ENCODE measurements around the gene HMSD.

DNA sequence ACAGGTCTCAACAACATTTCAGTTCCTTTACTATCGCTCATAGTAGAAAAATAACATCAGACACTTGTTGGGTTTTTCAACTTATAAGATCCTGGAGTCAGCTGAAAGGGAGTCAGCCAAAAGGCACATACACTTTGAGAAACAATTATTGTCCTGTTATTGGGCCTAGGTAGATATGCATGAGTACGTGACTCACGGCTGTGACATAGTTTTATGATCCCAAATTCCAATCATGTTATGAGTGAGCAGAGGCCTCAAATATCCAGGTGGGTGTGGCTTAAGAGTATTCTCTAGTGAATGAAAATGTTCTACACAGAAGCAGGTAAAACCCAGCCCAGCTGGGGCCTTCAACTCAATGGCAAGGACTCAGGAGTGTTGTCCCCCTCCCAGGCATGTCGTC lies 47.9 kb downstream of the HMSD start:
- TF ChIP-seq, protein P1, sequence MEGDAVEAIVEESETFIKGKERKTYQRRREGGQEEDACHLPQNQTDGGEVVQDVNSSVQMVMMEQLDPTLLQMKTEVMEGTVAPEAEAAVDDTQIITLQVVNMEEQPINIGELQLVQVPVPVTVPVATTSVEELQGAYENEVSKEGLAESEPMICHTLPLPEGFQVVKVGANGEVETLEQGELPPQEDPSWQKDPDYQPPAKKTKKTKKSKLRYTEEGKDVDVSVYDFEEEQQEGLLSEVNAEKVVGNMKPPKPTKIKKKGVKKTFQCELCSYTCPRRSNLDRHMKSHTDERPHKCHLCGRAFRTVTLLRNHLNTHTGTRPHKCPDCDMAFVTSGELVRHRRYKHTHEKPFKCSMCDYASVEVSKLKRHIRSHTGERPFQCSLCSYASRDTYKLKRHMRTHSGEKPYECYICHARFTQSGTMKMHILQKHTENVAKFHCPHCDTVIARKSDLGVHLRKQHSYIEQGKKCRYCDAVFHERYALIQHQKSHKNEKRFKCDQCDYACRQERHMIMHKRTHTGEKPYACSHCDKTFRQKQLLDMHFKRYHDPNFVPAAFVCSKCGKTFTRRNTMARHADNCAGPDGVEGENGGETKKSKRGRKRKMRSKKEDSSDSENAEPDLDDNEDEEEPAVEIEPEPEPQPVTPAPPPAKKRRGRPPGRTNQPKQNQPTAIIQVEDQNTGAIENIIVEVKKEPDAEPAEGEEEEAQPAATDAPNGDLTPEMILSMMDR (IDR thresholded peaks at IDR 0.05): no peak
- no peak for TF ChIP-seq POLR2A (IDR thresholded peaks at IDR 0.05)
